ENCODE results near the gene SPTLC2.
"Not testable (repeated sequence)": the region's sequence is repeated elsewhere in the genome, so short reads cannot be mapped to it uniquely, and the experiment has no call there.

The SPTLC2 gene

GRCh38 chr14:77616454-77617229 is at the start of gene SPTLC2:
Gene SPTLC2 (minus strand): TSS chr14:77616637. CDS start chr14:77616579, 58 bp downstream.
- DNase-seq, result peak; percentile 98

- no peak for DNase-seq
These were observed 46.9 kb upstream of the SPTLC2 start for GRCh38 chr14:77663293-77663692.

GRCh38 chr14:77661562-77661961 is 45.1 kb upstream of the SPTLC2 start:
- DNase-seq, result not testable (repeated sequence)

- DNase-seq, result peak; percentile 92
These were observed 44.3 kb upstream of the SPTLC2 start for GRCh38 chr14:77660754-77661153.

GRCh38 chr14:77659831-77660230 is 43.4 kb upstream of the SPTLC2 start:
- peak; percentile 47 for DNase-seq

GRCh38 chr14:77657280-77657679 is 40.8 kb upstream of the SPTLC2 start:
- no peak for DNase-seq

GRCh38 chr14:77654001-77654441 is 37.6 kb upstream of the SPTLC2 start:
- DNase-seq, result peak; percentile 33

GRCh38 chr14:77649326-77649725 is 32.9 kb upstream of the SPTLC2 start:
- DNase-seq, result no peak

GRCh38 chr14:77648520-77649200 is 32.2 kb upstream of the SPTLC2 start:
- DNase-seq, result no peak

GRCh38 chr14:77647853-77648252 is 31.4 kb upstream of the SPTLC2 start:
- no peak for DNase-seq

- DNase-seq, result no peak
These were observed 30.5 kb upstream of the SPTLC2 start for GRCh38 chr14:77646907-77647306.

- DNase-seq, result no peak
These were observed 29.2 kb upstream of the SPTLC2 start for GRCh38 chr14:77645520-77646230.

- peak; percentile 13 for DNase-seq
These were observed 26.0 kb upstream of the SPTLC2 start for GRCh38 chr14:77642407-77642806.

- DNase-seq, result peak; percentile 83
These were observed 25.3 kb upstream of the SPTLC2 start for GRCh38 chr14:77641534-77642341.

- DNase-seq, result no peak
These were observed 24.5 kb upstream of the SPTLC2 start for GRCh38 chr14:77640756-77641533.

- no peak for DNase-seq
These were observed 22.3 kb upstream of the SPTLC2 start for GRCh38 chr14:77638771-77639171.

GRCh38 chr14:77635869-77636268 is 19.4 kb upstream of the SPTLC2 start:
- DNase-seq, result not testable (repeated sequence)

- not testable (repeated sequence) for DNase-seq
These were observed 19.0 kb upstream of the SPTLC2 start for GRCh38 chr14:77635466-77635865.

GRCh38 chr14:77630111-77630510 is 13.7 kb upstream of the SPTLC2 start:
- no peak for DNase-seq

GRCh38 chr14:77625360-77625759 is 8.9 kb upstream of the SPTLC2 start:
- no peak for DNase-seq

- DNase-seq, result no peak
These were observed 6.8 kb upstream of the SPTLC2 start for GRCh38 chr14:77623201-77623600.

Data from retina (tissue), 1 donor.